HUES48 (cell line): ENCODE measurements around the gene FAM171A2.

Experiments
- H3K27ac ChIP-seq: one replicate; pipeline ENCODE4 v1.7.0; 2013; ENCODE audit warnings: low read depth, low read length, inconsistent platforms
- H3K27me3 ChIP-seq: 2 replicates; pipeline ENCODE4 v1.6.1; 2013; ENCODE audit warnings: mild to moderate bottlenecking, low read length; ENCODE audit not compliant: control insufficient read depth, insufficient read depth
- H3K36me3 ChIP-seq: 2 replicates; pipeline ENCODE4 v1.6.1; 2013; ENCODE audit warnings: low read length; ENCODE audit not compliant: control insufficient read depth, insufficient read depth
- H3K4me1 ChIP-seq: 2 replicates; pipeline ENCODE4 v1.6.1; 2013; ENCODE audit warnings: mild to moderate bottlenecking, low read length; ENCODE audit not compliant: control insufficient read depth, insufficient read depth
- H3K4me3 ChIP-seq: 2 replicates; pipeline ENCODE4 v1.5.1; 2013; ENCODE audit warnings: mild to moderate bottlenecking, low read depth, low read length
- H3K9ac ChIP-seq: 2 replicates; pipeline ENCODE4 v1.6.1; 2013; ENCODE audit warnings: mild to moderate bottlenecking, low read depth, low read length, moderate library complexity
- H3K9me3 ChIP-seq: 2 replicates; pipeline ENCODE4 v1.6.1; 2013; ENCODE audit warnings: low read length; ENCODE audit not compliant: control insufficient read depth, insufficient read depth

The FAM171A2 gene

DNA sequence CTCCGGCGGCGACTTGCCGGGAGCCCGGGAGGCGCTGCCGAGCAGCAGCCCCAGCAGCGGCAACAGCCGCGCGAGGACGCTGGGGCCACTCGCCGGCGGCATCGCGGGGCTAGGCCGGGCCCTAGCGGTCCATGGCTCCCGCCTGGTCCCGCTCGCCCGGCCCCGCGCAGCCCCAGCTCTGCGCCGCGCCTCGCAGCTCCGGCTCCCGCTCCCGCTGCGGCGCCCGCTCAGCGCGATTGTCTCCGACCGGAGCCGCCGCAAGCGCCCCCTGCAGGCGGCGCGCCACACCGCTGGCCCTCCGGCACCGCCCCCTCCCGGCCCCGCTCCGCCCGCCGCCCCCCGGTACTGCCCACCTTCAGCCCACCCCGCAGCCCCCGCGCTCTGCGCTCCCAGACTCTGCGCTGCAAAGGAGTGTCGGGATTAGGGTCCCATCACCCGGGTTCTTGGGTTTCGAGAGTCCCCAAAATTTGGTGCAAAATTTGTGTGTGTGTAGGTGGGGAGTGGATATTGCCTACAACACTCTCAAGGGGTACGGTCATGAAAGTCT lies at the start of gene FAM171A2:
TSS of gene FAM171A2 (minus strand) at position 241 of the 547 bp plus-strand sequence. CDS start at position 102, 139 bp downstream.
- peak within 1 kb of the TSS; percentile 35 for H3K27ac ChIP-seq
- H3K9me3 ChIP-seq, result no peaks in the 10 kb centered on the region
- peak within 1 kb of the TSS; percentile 79 for H3K4me3 ChIP-seq
- H3K9ac ChIP-seq, result peak within 1 kb of the TSS; percentile 48; the same call in 1 of the 2 replicates
- H3K4me1 ChIP-seq, result peaks cover 21% of the 10 kb centered on the region
- H3K36me3 ChIP-seq, result peaks cover 11% of the 10 kb centered on the region; the same call in 1 of the 2 replicates
- H3K27me3 ChIP-seq, result no peaks in the 10 kb centered on the region; the same call in 1 of the 2 replicates

DNA sequence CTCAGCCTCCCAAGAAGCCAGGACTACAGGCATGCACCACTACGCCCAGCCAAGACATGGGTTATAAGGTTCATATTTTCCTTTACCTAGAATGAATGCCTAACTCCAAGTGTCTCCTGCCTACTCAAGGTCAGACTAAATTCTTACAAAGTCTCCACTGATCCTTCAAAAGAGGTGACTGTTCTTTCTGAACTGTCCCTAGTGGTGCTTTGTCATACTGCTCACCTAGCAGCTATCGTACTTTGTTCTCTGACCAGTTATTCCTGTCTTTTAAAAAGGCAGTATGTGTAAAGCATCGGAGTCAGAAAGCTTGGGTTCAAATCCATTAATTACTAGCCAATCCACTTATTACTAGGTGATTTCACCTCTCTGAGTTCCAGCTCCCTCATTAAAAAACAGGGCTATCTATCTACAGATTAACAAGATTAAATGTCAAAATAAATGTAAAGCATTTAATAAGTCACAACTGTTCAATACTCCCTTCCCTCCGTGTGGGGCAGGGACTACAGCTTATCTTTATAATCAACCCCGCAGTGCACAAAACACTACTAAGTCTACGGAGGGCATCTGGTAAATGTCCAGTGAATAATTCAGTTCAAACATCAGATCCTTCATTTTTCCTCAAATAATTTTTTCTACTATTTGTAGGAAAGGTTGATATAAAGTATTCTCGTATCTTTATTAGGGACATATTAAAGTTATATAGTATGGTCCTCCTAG lies 45.8 kb upstream of the FAM171A2 start:
- H3K4me1 ChIP-seq, result no peaks in the 10 kb centered on the region
- no peaks in the 10 kb centered on the region for H3K27me3 ChIP-seq
- H3K27ac ChIP-seq, result no peak overlapping the region
- H3K4me3 ChIP-seq, result no peak overlapping the region
- H3K9me3 ChIP-seq, result no peaks in the 10 kb centered on the region
- peaks cover 12% of the 10 kb centered on the region for H3K36me3 ChIP-seq
- H3K9ac ChIP-seq, result no peak overlapping the region

DNA sequence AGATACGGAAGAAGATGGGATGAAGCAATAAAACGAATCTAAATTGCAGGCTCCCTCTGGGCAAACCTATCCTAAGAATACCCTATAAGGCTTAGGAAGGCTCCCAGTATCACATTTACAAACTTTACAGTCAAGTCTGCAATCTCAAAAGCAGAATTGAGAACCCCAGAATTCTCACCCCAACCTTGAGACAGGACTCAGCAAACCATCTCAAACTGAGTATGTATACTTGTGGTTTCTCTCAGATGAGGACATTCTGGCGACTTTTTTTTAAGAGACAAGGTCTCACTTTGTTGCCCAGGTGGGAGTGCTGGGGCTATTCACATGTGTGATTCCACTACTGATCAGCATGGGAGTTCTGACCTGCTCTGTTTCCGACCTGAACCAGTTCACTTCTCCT lies 45.1 kb upstream of the FAM171A2 start:
- Histone ChIP-seq H3K9ac (no peak overlapping the region), H3K4me3 (no peak overlapping the region), H3K27ac (no peak overlapping the region), H3K9me3 (no peaks in the 10 kb centered on the region), H3K4me1 (no peaks in the 10 kb centered on the region), H3K27me3 (no peaks in the 10 kb centered on the region), H3K36me3 (peaks cover 17% of the 10 kb centered on the region)

DNA sequence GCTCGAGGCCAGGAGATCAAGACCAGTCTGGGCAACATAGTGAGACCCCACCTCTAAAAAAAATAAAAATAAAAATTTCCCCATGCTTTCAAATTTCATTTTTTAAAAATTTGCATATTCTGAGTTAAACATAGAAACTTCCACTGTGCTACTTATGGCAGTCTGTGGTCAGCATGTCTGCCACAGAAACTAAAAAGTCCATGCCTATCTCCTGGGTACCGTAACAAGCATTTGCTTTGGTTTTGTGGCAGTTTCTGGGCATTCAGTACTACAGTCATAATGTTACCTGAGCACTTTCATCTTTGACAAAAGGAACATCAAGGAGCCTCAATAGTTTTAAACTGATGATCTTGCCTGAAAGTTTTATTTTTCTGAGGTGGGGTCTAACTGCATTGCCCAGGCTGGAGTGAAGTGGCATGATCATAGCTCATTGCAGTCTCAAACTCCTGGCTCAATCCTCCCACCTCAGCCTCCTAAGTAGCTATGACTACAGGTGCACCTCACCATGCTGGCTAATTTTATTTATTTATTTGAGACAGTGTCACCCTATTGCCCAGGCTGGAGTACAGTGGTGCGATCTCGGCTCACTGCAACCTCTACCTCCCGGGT lies 39.0 kb upstream of the FAM171A2 start:
- Histone ChIP-seq H3K27me3 (no peaks in the 10 kb centered on the region), H3K4me3 (no peak overlapping the region), H3K9ac (no peak overlapping the region), H3K36me3 (peaks cover 65% of the 10 kb centered on the region), H3K9me3 (no peaks in the 10 kb centered on the region), H3K4me1 (no peaks in the 10 kb centered on the region), H3K27ac (no peak overlapping the region)

DNA sequence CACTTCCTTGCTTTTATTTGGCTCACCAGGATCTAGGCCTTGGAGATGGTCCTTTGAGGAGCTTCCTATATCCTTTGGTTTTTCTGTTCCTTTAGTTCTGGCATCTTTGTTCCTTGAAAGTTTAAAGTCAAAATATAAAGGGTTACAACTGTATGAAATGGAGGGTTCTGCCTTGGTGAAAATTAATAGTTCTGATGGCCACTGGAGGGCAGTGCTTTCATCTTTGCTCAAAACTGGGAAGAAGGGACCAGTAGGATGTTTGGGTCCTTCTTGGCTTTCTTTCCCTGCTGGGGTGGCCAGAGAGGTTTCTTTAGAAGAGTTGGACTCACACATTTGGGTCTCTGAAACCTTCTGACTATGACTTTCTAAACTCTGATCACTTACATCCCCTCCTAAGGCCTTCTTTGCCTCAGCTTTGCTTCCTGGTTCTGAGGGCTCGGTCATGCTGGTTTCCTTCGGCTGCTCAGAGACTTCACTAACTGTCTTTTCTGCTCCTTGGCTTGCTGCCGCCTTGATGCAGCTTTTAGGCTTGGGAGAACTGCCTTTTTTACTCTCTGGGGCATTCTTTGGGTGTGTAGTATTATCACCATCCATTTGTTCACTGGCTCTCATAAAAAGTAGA lies 36.7 kb upstream of the FAM171A2 start:
- Histone ChIP-seq H3K27ac (no peak overlapping the region), H3K36me3 (peaks cover 74% of the 10 kb centered on the region), H3K27me3 (no peaks in the 10 kb centered on the region), H3K9ac (no peak overlapping the region), H3K4me1 (no peaks in the 10 kb centered on the region), H3K4me3 (no peak overlapping the region), H3K9me3 (no peaks in the 10 kb centered on the region)

DNA sequence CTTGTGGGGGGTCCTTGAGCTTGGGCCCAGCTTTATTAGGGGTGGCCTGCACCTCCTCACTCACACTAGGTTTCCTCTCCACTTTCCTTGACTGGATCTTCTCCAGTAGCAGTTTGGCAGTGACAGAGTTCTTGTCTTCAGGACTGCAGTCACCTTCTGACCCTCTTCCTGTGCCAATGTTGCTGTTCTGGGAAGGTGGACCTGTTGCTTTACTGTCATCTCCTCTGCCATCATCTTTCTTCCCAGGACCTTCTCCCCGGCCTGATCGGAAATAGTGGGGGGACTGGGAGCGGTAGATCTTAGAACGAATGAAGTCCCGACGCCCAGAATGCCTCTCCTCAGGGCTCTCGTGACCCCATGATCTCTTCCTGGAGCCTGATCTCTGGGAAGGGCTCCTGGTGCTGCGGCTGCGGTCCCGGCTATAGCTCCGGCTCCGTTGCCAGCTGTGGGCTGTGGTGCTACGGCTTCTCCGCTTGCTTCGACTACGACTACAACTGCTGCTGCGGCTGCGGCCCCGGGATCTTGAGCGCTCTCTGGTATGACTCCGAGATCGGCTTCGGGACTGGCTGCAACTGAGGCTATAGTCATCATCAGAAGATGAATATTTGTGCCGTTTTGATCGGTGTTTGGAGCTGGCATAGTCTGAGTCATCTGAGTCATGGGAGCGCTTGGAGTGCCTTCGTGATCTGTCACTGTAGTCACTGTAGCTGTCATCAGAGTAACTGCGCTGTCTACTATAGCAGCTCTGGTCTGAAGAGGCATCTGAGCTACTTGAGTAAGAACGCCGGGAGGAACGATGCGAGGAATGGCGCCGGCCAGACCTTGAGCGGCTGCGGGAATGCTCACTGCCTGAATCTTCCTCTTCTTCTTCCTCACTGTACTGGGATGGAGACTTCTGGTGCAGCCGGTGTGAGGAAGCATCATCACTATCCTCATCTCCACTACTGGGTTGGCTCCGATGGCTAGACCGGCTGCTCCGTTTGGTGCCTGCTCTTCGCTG lies 35.3 kb upstream of the FAM171A2 start:
- Histone ChIP-seq H3K27ac (no peak overlapping the region), H3K9me3 (no peaks in the 10 kb centered on the region), H3K4me3 (no peak overlapping the region), H3K36me3 (peaks cover 65% of the 10 kb centered on the region), H3K27me3 (no peaks in the 10 kb centered on the region), H3K9ac (no peak overlapping the region), H3K4me1 (no peaks in the 10 kb centered on the region)

DNA sequence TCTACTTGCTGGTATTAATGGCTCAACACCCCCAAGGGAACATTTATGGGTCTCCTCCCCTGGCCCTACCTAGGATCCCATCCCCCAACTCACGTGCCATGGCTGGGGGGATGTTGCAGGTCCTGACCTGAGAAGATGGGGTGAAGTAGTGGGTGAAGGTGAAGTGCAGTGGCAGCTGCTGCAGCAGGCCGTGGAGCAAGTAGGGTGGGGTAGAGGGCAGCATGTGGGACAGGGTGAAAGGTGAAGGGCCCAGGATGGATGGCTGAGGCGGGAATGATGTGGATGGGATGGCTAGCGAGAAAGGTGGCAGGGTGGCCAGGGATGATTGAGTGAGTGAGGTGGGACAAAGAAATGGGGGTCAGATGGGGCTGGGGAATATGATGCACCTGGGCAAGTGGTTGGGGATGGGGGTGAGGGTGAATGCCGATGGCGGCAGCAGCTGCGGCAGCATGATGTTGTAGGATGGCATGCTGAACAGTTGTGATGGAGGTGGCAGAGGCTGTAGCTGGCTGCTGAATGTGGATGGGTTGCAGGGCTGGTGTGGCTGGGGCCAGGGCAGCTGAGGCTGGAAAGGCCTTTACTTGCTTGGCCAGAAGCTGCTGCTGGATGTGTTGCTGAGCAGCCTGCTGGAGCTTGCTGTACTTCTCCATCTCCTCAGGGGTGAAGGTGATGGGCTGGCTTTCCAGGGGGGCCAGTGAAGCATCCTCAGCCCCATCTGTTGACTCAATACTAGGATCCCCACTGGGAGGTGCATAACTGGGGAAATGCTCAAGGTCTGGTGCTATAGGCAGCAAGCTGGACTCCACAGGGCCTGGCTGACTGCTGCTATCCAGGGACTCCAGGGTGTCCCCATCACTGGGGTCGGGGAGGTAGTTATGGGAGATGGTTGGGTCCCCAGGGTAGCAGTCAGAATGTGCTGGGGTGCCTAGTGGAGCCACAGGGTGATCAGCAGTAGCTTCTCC lies 34.1 kb upstream of the FAM171A2 start:
- H3K9ac ChIP-seq, result no peak overlapping the region
- no peaks in the 10 kb centered on the region for H3K9me3 ChIP-seq
- peaks cover 58% of the 10 kb centered on the region for H3K36me3 ChIP-seq
- no peak overlapping the region for H3K27ac ChIP-seq
- no peaks in the 10 kb centered on the region for H3K4me1 ChIP-seq
- no peaks in the 10 kb centered on the region for H3K27me3 ChIP-seq
- H3K4me3 ChIP-seq, result no peak overlapping the region

DNA sequence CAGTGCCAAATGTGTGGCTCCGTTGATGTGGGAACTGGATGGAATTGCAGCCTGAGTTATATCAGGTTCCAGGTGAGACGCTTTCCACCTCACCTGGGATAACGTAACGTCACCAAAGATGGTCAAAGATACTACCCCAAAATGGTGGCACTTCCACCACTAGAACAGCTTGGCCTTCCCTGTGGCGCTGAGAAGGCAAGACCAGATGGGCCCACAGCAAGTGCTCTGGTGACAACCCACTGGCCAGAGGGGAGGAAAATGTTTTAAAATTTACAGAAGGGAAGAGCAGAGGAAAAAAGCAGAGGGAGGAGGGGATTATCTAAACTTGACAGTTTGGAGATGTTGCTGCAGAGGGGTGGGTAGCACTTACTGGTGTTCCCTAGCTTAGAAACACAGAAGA lies 33.3 kb upstream of the FAM171A2 start:
- Histone ChIP-seq H3K27ac (no peak overlapping the region), H3K9ac (no peak overlapping the region), H3K36me3 (peaks cover 55% of the 10 kb centered on the region), H3K27me3 (no peaks in the 10 kb centered on the region), H3K9me3 (no peaks in the 10 kb centered on the region), H3K4me1 (no peaks in the 10 kb centered on the region), H3K4me3 (no peak overlapping the region)

DNA sequence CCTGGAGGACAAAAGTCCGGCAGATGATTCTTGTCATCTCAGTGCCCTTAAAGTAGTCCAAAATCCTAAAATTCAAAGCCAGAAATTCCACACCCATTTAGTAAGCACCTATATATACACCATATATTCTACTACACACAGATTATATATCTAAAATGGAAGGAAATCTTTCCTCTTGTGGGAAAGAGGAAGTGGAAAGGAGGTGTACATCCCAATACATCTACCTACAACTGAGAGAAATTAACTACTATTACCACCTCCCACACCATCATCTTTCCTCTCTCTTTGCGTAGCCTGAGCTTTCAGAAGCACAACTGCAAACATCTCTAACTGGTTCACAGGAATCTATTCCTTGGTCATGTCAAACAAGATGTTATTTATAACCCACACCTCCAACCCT lies 31.2 kb upstream of the FAM171A2 start:
- Histone ChIP-seq H3K27ac (no peak overlapping the region), H3K9me3 (no peaks in the 10 kb centered on the region), H3K4me1 (no peaks in the 10 kb centered on the region), H3K4me3 (no peak overlapping the region), H3K27me3 (no peaks in the 10 kb centered on the region), H3K9ac (no peak overlapping the region), H3K36me3 (peaks cover 37% of the 10 kb centered on the region)
